ENCODE data around the gene MRM3. TPM values are rescaled to one million over a fixed set of nuclear protein-coding genes. Genes with fewer than 3 reads are reported as not detected.

MRM3 gene
- total and polyA plus RNA-seq, 5 donors from 2014 or later: 23.2 to 36.2 (median 31.5) TPM

DNA sequence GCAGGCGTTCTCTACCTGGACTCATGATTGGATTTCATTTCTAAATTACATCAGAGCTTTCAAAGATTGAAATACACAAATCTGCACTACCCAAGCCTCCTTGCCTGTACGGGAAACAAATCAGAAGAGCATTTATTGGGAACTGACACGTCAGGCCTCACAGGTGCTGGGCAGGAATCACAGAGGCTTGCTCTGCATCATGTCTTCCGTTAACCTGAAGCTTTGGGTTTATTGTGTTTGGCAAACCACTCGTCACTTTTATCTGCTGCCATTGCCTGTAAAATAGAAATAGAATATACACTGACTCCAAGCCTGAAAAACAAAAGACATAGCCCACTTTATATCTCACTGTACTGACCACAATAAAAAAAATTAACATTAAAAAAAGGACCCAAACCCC lies 22.2 kb upstream of the MRM3 start:
- Histone ChIP-seq H3K4me1 (ENCODE audit: control insufficient read depth, insufficient read depth, low read length, poor library complexity, severe bottlenecking) (no peaks in the 10 kb centered on the region), H3K36me3 (ENCODE audit: control insufficient read depth, insufficient read depth, low read length) (peaks cover 42% of the 10 kb centered on the region), H3K27ac (ENCODE audit: insufficient read depth, low read length, poor library complexity, severe bottlenecking) (no peak overlapping the region), H3K9me3 (ENCODE audit: control insufficient read depth in 2 of 2, low read length in 2 of 2) (no peaks in the 10 kb centered on the region), H3K27me3 (ENCODE audit: control insufficient read depth, insufficient read depth, low read length) (no peaks in the 10 kb centered on the region), H3K4me3 (ENCODE audit: low read depth, low read length) (no peak overlapping the region)
- Mint-ChIP-seq H3K27me3 (no peaks in the 10 kb centered on the region), H3K9me3 (no peaks in the 10 kb centered on the region), H3K36me3 (peaks cover 20% of the 10 kb centered on the region), H3K27ac (peak overlapping the region in 1 of 3 donors; percentile 29), H3K4me1 (no peaks in the 10 kb centered on the region), H3K4me3 (no peak overlapping the region)
- DNase-seq (no peak), ATAC-seq (ENCODE audit: low read depth in 2 of 2) (no peak)

DNA sequence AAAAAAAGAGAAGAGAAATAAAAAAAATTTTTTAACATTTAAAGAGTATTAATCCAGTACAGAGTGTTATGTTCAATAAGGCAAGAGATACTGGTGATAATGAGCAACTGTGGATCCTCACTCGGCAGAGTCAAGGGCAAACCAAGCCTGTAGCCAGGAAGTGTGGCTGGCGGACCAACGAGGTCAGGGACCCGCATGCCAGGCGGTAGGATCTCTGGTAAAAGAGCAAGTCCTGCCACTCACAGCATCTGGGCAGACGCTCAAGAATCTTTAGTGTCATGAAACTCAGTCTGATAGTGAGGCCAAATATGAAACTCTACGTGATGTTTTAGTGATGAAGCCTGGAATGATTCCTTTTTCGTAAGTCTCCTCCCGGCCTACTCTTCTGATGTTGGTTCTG lies 21.8 kb upstream of the MRM3 start:
- DNase-seq (no peak), ATAC-seq (ENCODE audit: low read depth in 2 of 2) (no peak)
- H3K4me3 ChIP-seq (ENCODE audit: low read depth, low read length): no peak overlapping the region
- Mint-ChIP-seq H3K4me1 (no peaks in the 10 kb centered on the region), H3K27ac (no peak overlapping the region), H3K9me3 (no peaks in the 10 kb centered on the region), H3K27me3 (no peaks in the 10 kb centered on the region), H3K36me3 (peaks cover 24% of the 10 kb centered on the region), H3K4me3 (peak overlapping the region in 1 of 4 donors; percentile 43)
- H3K4me1 ChIP-seq (ENCODE audit: control insufficient read depth, insufficient read depth, low read length, poor library complexity, severe bottlenecking): no peaks in the 10 kb centered on the region
- no peaks in the 10 kb centered on the region for H3K9me3 ChIP-seq (ENCODE audit: control insufficient read depth in 2 of 2, low read length in 2 of 2)
- H3K27ac ChIP-seq (ENCODE audit: insufficient read depth, low read length, poor library complexity, severe bottlenecking): no peak overlapping the region
- H3K36me3 ChIP-seq (ENCODE audit: control insufficient read depth, insufficient read depth, low read length): peaks cover 46% of the 10 kb centered on the region
- no peaks in the 10 kb centered on the region for H3K27me3 ChIP-seq (ENCODE audit: control insufficient read depth, insufficient read depth, low read length)

DNA sequence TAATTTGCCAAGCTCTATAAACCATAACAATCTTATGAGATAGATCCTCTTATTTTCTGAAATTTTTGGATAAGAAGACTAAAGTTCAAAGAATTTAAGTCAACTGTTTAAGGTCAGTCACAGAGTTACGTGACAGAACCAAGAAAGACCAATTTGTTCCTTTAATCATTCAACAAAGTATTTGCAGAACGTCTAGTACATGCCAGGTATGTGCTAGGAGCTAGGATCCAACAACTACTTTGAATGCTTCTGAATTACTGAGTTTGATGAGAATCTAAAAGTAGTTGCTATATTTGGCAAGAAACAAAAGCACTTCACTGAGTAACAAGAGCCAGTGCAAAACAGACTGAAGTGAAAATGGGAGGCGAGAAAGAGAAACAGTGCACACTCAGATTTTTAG lies 15.1 kb upstream of the MRM3 start:
- Mint-ChIP-seq H3K36me3 (peaks cover 42% of the 10 kb centered on the region), H3K27ac (no peak overlapping the region), H3K4me1 (peaks cover 0 to 5% (median under 1%) of the 10 kb centered on the region in 4 donors), H3K27me3 (no peaks in the 10 kb centered on the region), H3K9me3 (no peaks in the 10 kb centered on the region), H3K4me3 (no peak overlapping the region)
- Histone ChIP-seq H3K36me3 (ENCODE audit: control insufficient read depth, insufficient read depth, low read length) (peaks cover 64% of the 10 kb centered on the region), H3K4me3 (ENCODE audit: low read depth, low read length) (no peak overlapping the region), H3K27me3 (ENCODE audit: control insufficient read depth, insufficient read depth, low read length) (no peaks in the 10 kb centered on the region), H3K4me1 (ENCODE audit: control insufficient read depth, insufficient read depth, low read length, poor library complexity, severe bottlenecking) (no peaks in the 10 kb centered on the region), H3K9me3 (ENCODE audit: control insufficient read depth in 2 of 2, low read length in 2 of 2) (no peaks in the 10 kb centered on the region), H3K27ac (ENCODE audit: insufficient read depth, low read length, poor library complexity, severe bottlenecking) (no peak overlapping the region)
- DNase-seq (no peak), ATAC-seq (ENCODE audit: low read depth in 2 of 2) (no peak)

DNA sequence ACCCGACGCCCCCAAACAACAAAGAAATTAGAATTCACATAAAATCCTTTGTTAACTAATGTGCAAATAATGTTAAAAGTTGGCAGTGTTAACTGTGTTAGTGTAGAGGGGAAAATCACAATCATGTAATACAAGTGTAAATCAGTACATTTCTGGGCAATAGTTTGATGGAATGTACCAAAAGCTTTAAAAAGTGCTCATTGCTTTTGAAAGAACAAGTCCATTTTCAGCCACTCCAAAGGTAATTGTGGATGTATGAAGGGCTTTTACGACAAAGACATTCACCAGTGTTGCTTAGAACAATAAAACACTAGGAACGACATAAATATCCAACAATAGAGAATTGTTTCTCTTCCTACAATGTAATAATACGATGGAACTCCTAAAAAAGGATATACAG lies 9.1 kb upstream of the MRM3 start:
- H3K36me3 Mint-ChIP-seq: peaks cover 55% of the 10 kb centered on the region

DNA sequence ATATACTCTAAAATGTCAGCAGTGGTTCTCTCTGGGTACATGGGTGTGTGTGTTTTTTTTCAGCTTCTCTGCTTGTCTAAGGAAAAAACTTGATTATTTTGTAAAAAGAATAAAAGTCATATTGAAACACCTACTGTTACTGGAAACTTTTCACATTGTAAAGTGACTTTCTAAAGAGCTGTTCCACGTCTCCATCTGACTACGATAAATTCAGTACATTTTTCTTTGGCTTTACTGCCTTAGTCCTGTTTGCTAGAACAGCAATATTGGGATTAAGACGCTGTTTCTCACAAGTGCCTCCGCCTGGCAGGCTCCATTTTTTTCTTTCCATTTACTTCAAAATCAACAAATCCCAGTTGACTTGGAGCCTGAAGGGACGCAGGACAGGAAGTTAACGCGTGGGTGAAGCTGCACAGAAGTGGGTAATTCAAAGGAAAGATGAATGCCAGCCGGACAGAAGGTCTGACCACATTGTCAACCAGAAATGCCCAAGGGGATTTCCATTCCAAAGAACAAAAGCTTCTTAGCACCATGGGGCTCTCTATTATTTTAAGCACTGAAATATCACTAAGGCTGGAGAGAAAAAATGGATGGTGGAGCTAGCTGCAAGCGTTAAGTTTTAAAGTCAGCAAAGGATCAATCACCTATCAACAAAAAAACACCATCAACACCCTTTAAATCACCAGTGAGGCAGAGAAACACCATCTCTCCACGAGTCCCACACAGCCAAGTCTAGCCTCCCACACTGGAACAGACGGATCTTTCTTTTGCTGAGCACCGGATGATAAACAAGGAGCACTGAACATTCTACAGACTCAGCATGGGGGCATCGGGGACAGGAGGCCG lies 8.5 kb upstream of the MRM3 start:
- H3K27me3 Mint-ChIP-seq: no peaks in the 10 kb centered on the region
- H3K4me1 Mint-ChIP-seq: peaks cover 5 to 19% (median 12%) of the 10 kb centered on the region in 4 donors
- no peaks in the 10 kb centered on the region for H3K9me3 ChIP-seq (ENCODE audit: control insufficient read depth in 2 of 2, low read length in 2 of 2)
- H3K27me3 ChIP-seq (ENCODE audit: control insufficient read depth, insufficient read depth, low read length): no peaks in the 10 kb centered on the region
- H3K4me3 Mint-ChIP-seq: no peak overlapping the region
- peak overlapping the region in 1 of 3 donors; percentile 47 for H3K27ac Mint-ChIP-seq
- H3K4me3 ChIP-seq (ENCODE audit: low read depth, low read length): no peak overlapping the region
- H3K36me3 Mint-ChIP-seq: peaks cover 54% of the 10 kb centered on the region
- no peak overlapping the region for H3K27ac ChIP-seq (ENCODE audit: insufficient read depth, low read length, poor library complexity, severe bottlenecking)
- DNase-seq (no peak), ATAC-seq (ENCODE audit: low read depth in 2 of 2) (no peak)
- H3K36me3 ChIP-seq (ENCODE audit: control insufficient read depth, insufficient read depth, low read length): peaks cover 91% of the 10 kb centered on the region
- no peaks in the 10 kb centered on the region for H3K4me1 ChIP-seq (ENCODE audit: control insufficient read depth, insufficient read depth, low read length, poor library complexity, severe bottlenecking)
- H3K9me3 Mint-ChIP-seq: no peaks in the 10 kb centered on the region

More for the DNA sequence above, 9.1 kb upstream of the MRM3 start:
- H3K4me3 Mint-ChIP-seq: no peak overlapping the region
- no peaks in the 10 kb centered on the region for H3K27me3 Mint-ChIP-seq
- peaks cover 5 to 14% (median 11%) of the 10 kb centered on the region in 4 donors for H3K4me1 Mint-ChIP-seq
- no peak for DNase-seq
- no peak overlapping the region for H3K4me3 ChIP-seq (ENCODE audit: low read depth, low read length)
- H3K36me3 ChIP-seq (ENCODE audit: control insufficient read depth, insufficient read depth, low read length): peaks cover 84% of the 10 kb centered on the region
- H3K27ac Mint-ChIP-seq: no peak overlapping the region
- H3K27me3 ChIP-seq (ENCODE audit: control insufficient read depth, insufficient read depth, low read length): no peaks in the 10 kb centered on the region
- H3K9me3 ChIP-seq (ENCODE audit: control insufficient read depth in 2 of 2, low read length in 2 of 2): no peaks in the 10 kb centered on the region
- H3K9me3 Mint-ChIP-seq: no peaks in the 10 kb centered on the region
- ATAC-seq (ENCODE audit: low read depth in 2 of 2): no peak
- no peak overlapping the region for H3K27ac ChIP-seq (ENCODE audit: insufficient read depth, low read length, poor library complexity, severe bottlenecking)
- no peaks in the 10 kb centered on the region for H3K4me1 ChIP-seq (ENCODE audit: control insufficient read depth, insufficient read depth, low read length, poor library complexity, severe bottlenecking)

DNA sequence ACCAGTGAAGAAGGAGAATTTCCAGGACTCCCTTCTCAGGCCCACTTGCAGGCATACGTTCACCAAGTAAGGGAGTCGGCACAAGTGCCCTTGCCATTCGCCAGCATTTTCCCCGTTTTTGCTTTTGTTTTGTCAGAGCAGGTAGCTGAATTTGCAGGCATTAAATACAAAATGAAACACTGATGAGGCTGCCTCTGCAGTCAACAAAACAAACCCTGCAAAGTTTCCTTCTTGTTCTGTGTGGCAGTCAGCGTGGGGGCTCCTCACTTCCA lies 7.9 kb upstream of the MRM3 start:
- no peak overlapping the region for H3K27ac ChIP-seq (ENCODE audit: insufficient read depth, low read length, poor library complexity, severe bottlenecking)
- no peaks in the 10 kb centered on the region for H3K27me3 Mint-ChIP-seq
- H3K9me3 Mint-ChIP-seq: no peaks in the 10 kb centered on the region
- no peak overlapping the region for H3K4me3 Mint-ChIP-seq
- no peaks in the 10 kb centered on the region for H3K9me3 ChIP-seq (ENCODE audit: control insufficient read depth in 2 of 2, low read length in 2 of 2)
- H3K4me1 Mint-ChIP-seq: peaks cover 5 to 19% (median 12%) of the 10 kb centered on the region in 4 donors
- peaks cover 85% of the 10 kb centered on the region for H3K36me3 ChIP-seq (ENCODE audit: control insufficient read depth, insufficient read depth, low read length)
- peaks cover 49% of the 10 kb centered on the region for H3K36me3 Mint-ChIP-seq
- H3K27ac Mint-ChIP-seq: no peak overlapping the region
- ATAC-seq (ENCODE audit: low read depth in 2 of 2) (no peak), DNase-seq (no peak)
- no peak overlapping the region for H3K4me3 ChIP-seq (ENCODE audit: low read depth, low read length)
- H3K4me1 ChIP-seq (ENCODE audit: control insufficient read depth, insufficient read depth, low read length, poor library complexity, severe bottlenecking): no peaks in the 10 kb centered on the region
- no peaks in the 10 kb centered on the region for H3K27me3 ChIP-seq (ENCODE audit: control insufficient read depth, insufficient read depth, low read length)

DNA sequence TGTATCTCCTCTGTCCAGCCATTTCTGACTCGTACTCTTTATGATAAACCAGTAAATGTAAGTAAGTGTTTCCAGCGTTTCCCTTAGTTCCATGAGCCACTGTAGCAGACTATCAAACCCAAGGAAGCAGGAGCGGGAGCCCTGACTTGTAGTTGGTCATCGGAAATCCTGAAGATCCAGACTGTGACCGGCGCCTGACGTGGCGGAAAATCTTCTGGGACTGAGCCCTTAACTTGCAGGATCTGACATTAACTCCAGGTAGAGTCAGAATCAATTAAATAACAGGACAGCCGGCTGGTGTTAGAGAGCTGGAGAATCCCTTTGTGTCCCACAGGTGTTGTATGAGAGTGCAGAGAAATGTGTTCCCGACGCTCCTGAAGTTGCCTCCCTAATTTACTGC lies 4.1 kb upstream of the MRM3 start:
- peaks cover 26% of the 10 kb centered on the region for H3K36me3 Mint-ChIP-seq
- Histone ChIP-seq H3K27ac (ENCODE audit: insufficient read depth, low read length, poor library complexity, severe bottlenecking) (no peak overlapping the region), H3K4me1 (ENCODE audit: control insufficient read depth, insufficient read depth, low read length, poor library complexity, severe bottlenecking) (peaks cover 21% of the 10 kb centered on the region), H3K4me3 (ENCODE audit: low read depth, low read length) (no peak overlapping the region), H3K27me3 (ENCODE audit: control insufficient read depth, insufficient read depth, low read length) (no peaks in the 10 kb centered on the region), H3K36me3 (ENCODE audit: control insufficient read depth, insufficient read depth, low read length) (peaks cover 51% of the 10 kb centered on the region), H3K9me3 (ENCODE audit: control insufficient read depth in 2 of 2, low read length in 2 of 2) (no peaks in the 10 kb centered on the region)
- no peak overlapping the region for H3K27ac Mint-ChIP-seq
- peaks cover 9% of the 10 kb centered on the region for H3K27me3 Mint-ChIP-seq
- ATAC-seq (ENCODE audit: low read depth in 2 of 2) (no peak), DNase-seq (no peak)
- H3K4me1 Mint-ChIP-seq: peaks cover 4 to 37% (median 27%) of the 10 kb centered on the region in 4 donors
- H3K4me3 Mint-ChIP-seq: peak overlapping the region in 1 of 4 donors; percentile 67
- H3K9me3 Mint-ChIP-seq: no peaks in the 10 kb centered on the region

DNA sequence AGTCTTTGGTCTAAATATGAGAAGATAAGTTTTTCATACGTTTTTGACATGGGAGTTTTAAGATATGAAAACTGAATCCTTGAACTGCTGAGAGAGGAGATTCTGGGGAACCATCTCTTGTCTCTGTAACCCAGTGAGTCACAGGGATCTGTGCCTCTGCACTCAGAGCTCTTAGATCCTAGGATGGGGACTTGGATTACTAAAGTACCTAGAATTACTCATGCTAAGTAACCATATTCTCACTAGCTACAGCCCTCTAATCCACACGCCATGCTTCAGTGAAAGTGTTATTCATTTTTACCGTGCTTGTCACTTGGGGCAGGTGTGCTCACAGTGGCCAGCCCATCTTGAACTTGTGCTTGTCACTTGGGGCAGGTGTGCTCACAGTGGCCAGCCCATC lies 2.0 kb downstream of the MRM3 start:
- Histone ChIP-seq H3K4me3 (ENCODE audit: low read depth, low read length) (peak overlapping the region; percentile 4), H3K27me3 (ENCODE audit: control insufficient read depth, insufficient read depth, low read length) (no peaks in the 10 kb centered on the region), H3K4me1 (ENCODE audit: control insufficient read depth, insufficient read depth, low read length, poor library complexity, severe bottlenecking) (peaks cover 26% of the 10 kb centered on the region), H3K36me3 (ENCODE audit: control insufficient read depth, insufficient read depth, low read length) (peaks cover 32% of the 10 kb centered on the region), H3K9me3 (ENCODE audit: control insufficient read depth in 2 of 2, low read length in 2 of 2) (no peaks in the 10 kb centered on the region), H3K27ac (ENCODE audit: insufficient read depth, low read length, poor library complexity, severe bottlenecking) (no peak overlapping the region)
- no peaks in the 10 kb centered on the region for H3K9me3 Mint-ChIP-seq
- peak overlapping the region; percentile 63 to 100 (median 99) for H3K4me3 Mint-ChIP-seq
- no peak for DNase-seq
- peaks cover 10% of the 10 kb centered on the region for H3K36me3 Mint-ChIP-seq
- no peak for ATAC-seq (ENCODE audit: low read depth in 2 of 2)
- peaks cover 9 to 43% (median 23%) of the 10 kb centered on the region in 4 donors for H3K4me1 Mint-ChIP-seq
- peak overlapping the region in 2 of 3 donors; percentile 27 to 59 for H3K27ac Mint-ChIP-seq
- H3K27me3 Mint-ChIP-seq: peaks cover 9% of the 10 kb centered on the region
